ENCODE data around the gene NUDT8.
"Not testable (repeated sequence)": the region's sequence is repeated elsewhere in the genome, so short reads cannot be mapped to it uniquely, and the experiment has no call there.

GRCh38 chr11:67619683-67620618 is 9.8 kb downstream of the NUDT8 start:
- TF ChIP-seq ELF4 (IDR thresholded peaks at IDR 0.05); LEF1 (IDR thresholded peaks at IDR 0.05; ENCODE audit: borderline replicate concordance); FOXM1 (IDR thresholded peaks at IDR 0.05; ENCODE audit: borderline replicate concordance); BHLHE40 (IDR thresholded peaks at IDR 0.05; ENCODE audit: borderline replicate concordance); ARNT (IDR thresholded peaks at IDR 0.05): not testable (repeated sequence)
